Esophagus squamous epithelium (tissue), 4 donors: ENCODE results near the gene RYR3.

Experiments used
- CTCF ChIP-seq, 6 experiments: fragments of 450-650 bp in 4 of 6; fragments of 200-600 bp in 2 of 6; sonication (generic) in 2 of 6; IDR thresholded peaks; one replicate each; pipeline ENCODE4 v1.5.1; 2016 to 2019; ENCODE audit warnings: antibody characterized with exemption in 6 of 6, mild to moderate bottlenecking in 4 of 6, moderate library complexity in 4 of 6
- POLR2A ChIP-seq, 4 donors: fragments of 450-650 bp; IDR thresholded peaks; one replicate each; pipeline ENCODE4 v1.6.1; 2017; ENCODE audit warnings: antibody characterized with exemption in 4 of 4, mild to moderate bottlenecking in 4 of 4, moderate library complexity in 3 of 4

DNA sequence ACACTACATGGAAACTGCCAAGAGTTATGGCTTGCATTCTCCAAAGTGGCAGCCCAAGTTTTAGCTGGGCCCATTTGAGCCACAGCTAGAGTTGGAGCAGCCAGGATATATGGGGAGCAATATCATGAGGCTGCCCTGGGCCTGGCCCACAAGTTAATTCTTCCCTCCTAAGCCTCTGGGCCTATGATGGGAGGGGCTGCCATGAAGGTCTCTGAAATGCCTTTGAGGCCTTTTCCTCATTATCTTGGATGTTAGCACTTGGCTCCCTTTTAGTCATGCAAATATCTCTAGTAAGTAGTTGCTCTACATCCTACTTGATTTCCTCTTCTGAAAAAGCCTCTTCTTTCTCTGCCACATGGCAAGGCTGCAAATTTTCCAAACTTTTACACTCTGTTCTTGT, 400.0 kb downstream of the RYR3 start:
- TF ChIP-seq CTCF (IDR thresholded peaks at IDR 0.05) (no peak), POLR2A (IDR thresholded peaks at IDR 0.05) (no peak)
